ENCODE measurements around the gene HDDC2. TPM values are rescaled to one million over a fixed set of nuclear protein-coding genes. Genes with fewer than 3 reads are reported as not detected.

HDDC2 gene, protein sequence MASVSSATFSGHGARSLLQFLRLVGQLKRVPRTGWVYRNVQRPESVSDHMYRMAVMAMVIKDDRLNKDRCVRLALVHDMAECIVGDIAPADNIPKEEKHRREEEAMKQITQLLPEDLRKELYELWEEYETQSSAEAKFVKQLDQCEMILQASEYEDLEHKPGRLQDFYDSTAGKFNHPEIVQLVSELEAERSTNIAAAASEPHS
- total RNA-seq = 49.4 and 55.8 TPM in 2 replicates
- long read RNA-seq, transcript HDDC2-206 (4 exons, 587 nt) = minor isoform, 5 of 35 reads
- long read RNA-seq, transcript HDDC2-202 (6 exons, 918 nt) = major isoform, 9 of 35 reads
- long read RNA-seq, transcript HDDC2-201 (5 exons, 1,350 nt) = minor isoform, 6 of 35 reads
- long read RNA-seq, partial matches to known transcripts = 6 of 35 reads
- long read RNA-seq, other reads (novel, unspliced or antisense) = 9 of 35 reads

- peak; percentile 65 for DNase-seq (ENCODE audit: low spot score, unreplicated experiment)
- TF ChIP-seq, protein P1, sequence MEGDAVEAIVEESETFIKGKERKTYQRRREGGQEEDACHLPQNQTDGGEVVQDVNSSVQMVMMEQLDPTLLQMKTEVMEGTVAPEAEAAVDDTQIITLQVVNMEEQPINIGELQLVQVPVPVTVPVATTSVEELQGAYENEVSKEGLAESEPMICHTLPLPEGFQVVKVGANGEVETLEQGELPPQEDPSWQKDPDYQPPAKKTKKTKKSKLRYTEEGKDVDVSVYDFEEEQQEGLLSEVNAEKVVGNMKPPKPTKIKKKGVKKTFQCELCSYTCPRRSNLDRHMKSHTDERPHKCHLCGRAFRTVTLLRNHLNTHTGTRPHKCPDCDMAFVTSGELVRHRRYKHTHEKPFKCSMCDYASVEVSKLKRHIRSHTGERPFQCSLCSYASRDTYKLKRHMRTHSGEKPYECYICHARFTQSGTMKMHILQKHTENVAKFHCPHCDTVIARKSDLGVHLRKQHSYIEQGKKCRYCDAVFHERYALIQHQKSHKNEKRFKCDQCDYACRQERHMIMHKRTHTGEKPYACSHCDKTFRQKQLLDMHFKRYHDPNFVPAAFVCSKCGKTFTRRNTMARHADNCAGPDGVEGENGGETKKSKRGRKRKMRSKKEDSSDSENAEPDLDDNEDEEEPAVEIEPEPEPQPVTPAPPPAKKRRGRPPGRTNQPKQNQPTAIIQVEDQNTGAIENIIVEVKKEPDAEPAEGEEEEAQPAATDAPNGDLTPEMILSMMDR (IDR thresholded peaks at IDR 0.05; ENCODE audit: unreplicated experiment) = no peak
- H3K27me3 Mint-ChIP-seq = peaks cover 5% of the 10 kb centered on the region
- H3K27ac Mint-ChIP-seq = peak within 1 kb of the TSS; percentile 95
- H3K4me1 Mint-ChIP-seq (ENCODE audit: low read depth) = peaks cover 16% of the 10 kb centered on the region
- peak within 1 kb of the TSS; percentile 85 for H3K4me3 Mint-ChIP-seq (ENCODE audit: low read depth)
- H3K9me3 Mint-ChIP-seq (ENCODE audit: low read depth) = peaks cover 3% of the 10 kb centered on the region
- H3K36me3 Mint-ChIP-seq (ENCODE audit: insufficient read depth) = peaks cover 21% of the 10 kb centered on the region
Measured at GRCh38 chr6:125301435-125302391, at the start of gene HDDC2. HDDC2 (minus strand) TSS chr6:125301967; CDS start chr6:125301932, 35 bp downstream.

DNA sequence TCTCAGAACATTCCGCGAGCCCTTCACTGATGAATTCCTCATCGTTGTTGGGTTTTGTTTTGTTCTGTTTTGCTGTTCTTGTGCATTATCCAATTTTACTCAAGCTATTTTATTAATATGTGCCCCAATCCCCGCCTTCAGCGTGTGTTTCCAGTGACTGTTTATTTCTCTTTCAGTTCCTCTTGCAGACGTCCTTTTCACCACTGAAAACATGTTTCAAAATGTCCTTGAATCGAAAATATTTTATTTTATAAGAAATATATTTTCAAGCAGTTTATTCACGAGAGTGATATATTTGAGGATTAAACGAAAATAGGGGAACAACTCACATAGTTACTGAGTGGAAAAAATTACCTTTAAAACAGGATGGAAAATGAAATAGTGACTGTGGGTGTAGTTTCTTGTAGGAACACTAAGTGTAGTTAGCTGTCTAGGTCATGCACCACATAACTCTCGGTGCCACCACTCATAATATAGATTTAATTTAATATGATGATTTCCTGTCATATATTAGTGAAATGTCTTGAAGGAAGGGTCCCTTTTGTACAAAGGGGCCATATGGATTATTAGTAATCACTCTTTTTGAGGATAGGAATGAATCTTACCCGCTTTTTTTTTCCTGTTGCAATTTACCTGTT is 45.3 kb upstream of the HDDC2 start:
- no peaks in the 10 kb centered on the region for H3K9me3 Mint-ChIP-seq (ENCODE audit: low read depth)
- no peaks in the 10 kb centered on the region for H3K27me3 Mint-ChIP-seq
- no peaks in the 10 kb centered on the region for H3K4me1 Mint-ChIP-seq (ENCODE audit: low read depth)
- H3K36me3 Mint-ChIP-seq (ENCODE audit: insufficient read depth) = no peaks in the 10 kb centered on the region
- TF ChIP-seq, protein P1 (IDR thresholded peaks at IDR 0.05; ENCODE audit: unreplicated experiment) = no peak
- DNase-seq (ENCODE audit: low spot score, unreplicated experiment) = no peak
- H3K4me3 Mint-ChIP-seq (ENCODE audit: low read depth) = no peak overlapping the region
- H3K27ac Mint-ChIP-seq = no peak overlapping the region

DNA sequence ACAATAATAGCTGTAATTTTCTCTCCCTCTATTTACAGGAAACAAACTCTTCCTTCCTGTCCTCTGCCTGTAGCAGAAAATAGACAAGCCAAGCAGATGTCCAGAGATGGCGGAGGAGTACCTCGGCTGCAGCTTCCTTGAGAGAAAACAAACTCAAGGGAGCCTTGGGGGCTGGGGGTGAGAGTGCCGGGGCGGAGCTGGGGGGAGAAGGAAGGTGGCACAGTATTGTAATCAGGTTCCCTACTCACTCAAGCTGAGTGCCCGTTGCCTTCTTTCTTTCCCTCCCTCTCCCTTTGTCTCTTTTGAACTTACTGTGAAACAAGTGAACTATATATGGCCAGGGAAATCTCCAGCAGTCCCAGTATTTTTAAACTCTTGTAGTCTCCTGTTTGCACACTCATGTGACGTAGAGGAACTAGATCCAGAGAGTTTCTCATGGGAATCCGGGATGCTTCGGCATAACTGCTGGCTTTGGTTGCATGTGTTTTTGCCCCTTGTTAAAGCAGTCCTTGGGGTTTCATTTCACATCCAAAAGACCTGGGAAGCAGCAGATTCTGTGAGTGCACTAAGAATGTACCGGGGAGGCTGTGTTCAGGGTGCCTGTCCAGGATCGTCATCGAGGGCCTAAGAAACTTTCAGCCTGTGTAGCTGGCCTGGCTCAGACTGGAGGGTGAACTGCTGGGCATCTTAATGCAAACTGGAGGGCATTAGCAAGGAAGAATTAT is 44.6 kb upstream of the HDDC2 start:
- Mint-ChIP-seq H3K4me3 (ENCODE audit: low read depth) (no peak overlapping the region), H3K4me1 (ENCODE audit: low read depth) (no peaks in the 10 kb centered on the region), H3K36me3 (ENCODE audit: insufficient read depth) (no peaks in the 10 kb centered on the region), H3K27ac (no peak overlapping the region), H3K9me3 (ENCODE audit: low read depth) (no peaks in the 10 kb centered on the region), H3K27me3 (no peaks in the 10 kb centered on the region)
- TF ChIP-seq, protein P1 (IDR thresholded peaks at IDR 0.05; ENCODE audit: unreplicated experiment) = no peak
- DNase-seq (ENCODE audit: low spot score, unreplicated experiment) = no peak

DNA sequence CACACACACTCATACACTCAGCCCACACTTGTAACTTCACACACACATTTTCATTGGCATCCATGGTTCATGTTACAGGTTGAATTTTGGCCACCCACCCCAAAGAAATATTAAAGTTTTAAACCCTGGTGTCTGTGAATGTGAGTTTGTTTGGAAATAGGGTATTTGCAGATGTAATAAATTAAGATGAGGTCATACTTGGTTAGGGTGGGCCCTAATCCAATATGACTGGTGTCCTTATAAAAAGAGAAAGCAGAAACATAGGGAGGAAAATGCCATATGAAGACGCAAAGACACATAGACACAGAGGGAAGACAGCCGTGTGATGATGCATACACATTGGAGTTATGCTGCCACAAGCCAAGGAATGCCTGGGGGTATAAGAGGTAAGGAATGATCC is 39.7 kb upstream of the HDDC2 start:
- no peaks in the 10 kb centered on the region for H3K9me3 Mint-ChIP-seq (ENCODE audit: low read depth)
- no peaks in the 10 kb centered on the region for H3K4me1 Mint-ChIP-seq (ENCODE audit: low read depth)

More for the DNA sequence above, 39.7 kb upstream of the HDDC2 start:
- H3K27me3 Mint-ChIP-seq = no peaks in the 10 kb centered on the region
- no peaks in the 10 kb centered on the region for H3K36me3 Mint-ChIP-seq (ENCODE audit: insufficient read depth)
- no peak for DNase-seq (ENCODE audit: low spot score, unreplicated experiment)
- TF ChIP-seq, protein P1 (IDR thresholded peaks at IDR 0.05; ENCODE audit: unreplicated experiment) = no peak
- H3K27ac Mint-ChIP-seq = no peak overlapping the region
- no peak overlapping the region for H3K4me3 Mint-ChIP-seq (ENCODE audit: low read depth)
